Measurements from ENCODE around the gene ZNF280D.

GRCh38 chr15:56724232-56724631 lies 9.1 kb downstream of the ZNF280D start:
- TF ChIP-seq CTCF (IDR thresholded peaks at IDR 0.05) (no peak), POLR2A (IDR thresholded peaks at IDR 0.05) (no peak)
